Testis (tissue), 3 donors: Measurements from ENCODE around the gene FAAH. TPM values are rescaled to one million over a fixed set of nuclear protein-coding genes. Genes with fewer than 3 reads are reported as not detected.

Source experiments
- DNase-seq: peaks from one replicate; pipeline ENCODE4 v3.0.0-alpha.2; 2019
- H3K27ac ChIP-seq, 2 donors: fragments of 200-600 bp; sonication (generic); one replicate each; pipeline ENCODE4 v1.5.1; 2019
- H3K27me3 ChIP-seq: fragments of 200-600 bp; sonication (generic); one replicate; pipeline ENCODE4 v1.5.1; 2019
- H3K36me3 ChIP-seq: fragments of 200-600 bp; sonication (generic); one replicate; pipeline ENCODE4 v1.5.1; 2017; ENCODE audit warnings: low read depth; ENCODE audit errors: missing control alignments
- H3K4me1 ChIP-seq: fragments of 200-600 bp; sonication (generic); one replicate; pipeline ENCODE4 v1.5.1; 2019
- H3K4me3 ChIP-seq, 2 donors: fragments of 200-600 bp; sonication (generic); one replicate each; pipeline ENCODE4 v1.5.1; 2017 to 2019
- H3K9me3 ChIP-seq: fragments of 200-600 bp; sonication (generic); one replicate; pipeline ENCODE4 v1.5.1; 2017
- CTCF ChIP-seq, 3 experiments: fragments of 450-650 bp in 2 of 3; fragments of 200-600 bp in 1 of 3; sonication (generic) in 1 of 3; IDR thresholded peaks; one replicate each; pipeline ENCODE4 v1.5.1; 2016 to 2019; ENCODE audit warnings: antibody characterized with exemption in 3 of 3, mild to moderate bottlenecking in 2 of 3, moderate library complexity in 1 of 3
- POLR2A ChIP-seq: fragments of 450-650 bp; IDR thresholded peaks from one replicate; pipeline ENCODE4 v1.6.1; 2017; ENCODE audit warnings: antibody characterized with exemption, mild to moderate bottlenecking, moderate library complexity
- WGBS, 2 donors: methylation state at CpG; one replicate each; pipeline ENCODE4 v1.1.5; 2018; 5-methylcytosine and 5-hydroxymethylcytosine counted together
- intact Hi-C: fragments of 100-400 bp; cut with DNase I; formaldehyde crosslinking; loops from one replicate; pipeline ENCODE4 v1.15.1; 2023; ENCODE audit warnings: low total_unique reads
- polyA plus RNA-seq: library from polyadenylated mRNA; stranded (reverse); fragments of 350-450 nt; fragmentation: Illumina TruSeq; extraction: RNeasy Lipid Tissue Mini Kit (QIAGEN cat#74804); gene quantifications from one replicate; pipeline ENCODE4 v1.2.3, GENCODE V29; 2014; ENCODE audit warnings: low read depth, low replicate concordance; ENCODE audit not compliant: insufficient read depth
- total RNA-seq, 2 donors: library from RNA; depleted of rRNA; stranded (reverse); fragments of >200 nt; gene quantifications; one replicate each; pipeline ENCODE4 v1.2.3, GENCODE V29; 2016

FAAH gene
- total and polyA plus RNA-seq, 3 donors from 2014 or later: 55.8 to 113 (median 72.0) TPM

DNA sequence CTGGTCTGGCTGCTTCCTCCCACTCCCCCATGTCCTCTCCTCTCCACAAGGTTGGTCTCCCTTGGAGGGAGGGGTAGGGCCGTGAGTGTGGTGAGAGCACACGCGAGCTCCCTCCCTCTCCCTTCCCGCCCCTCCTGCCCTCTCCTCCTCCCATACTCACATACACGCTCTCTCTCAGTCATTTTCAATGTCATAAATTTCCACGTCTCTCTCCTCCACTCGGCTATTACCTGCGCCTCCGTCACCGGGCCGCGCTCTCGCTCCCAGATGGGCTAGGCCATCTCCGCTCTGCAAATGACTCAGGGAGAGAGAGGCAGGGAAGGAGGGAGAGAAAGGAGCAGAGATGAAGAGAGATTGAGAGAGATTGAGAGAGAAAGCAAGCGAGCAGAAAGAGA lies 58.8 kb downstream of the FAAH start:
- TF ChIP-seq CTCF (IDR thresholded peaks at IDR 0.05): no peak
- no peak for TF ChIP-seq POLR2A
- no peak for DNase-seq
- WGBS, 2 donors: 67 to 68% methylated on average over 15 of the region's 15 CpGs
- no peak overlapping the region for H3K4me3 ChIP-seq
- no peaks in the 10 kb centered on the region for H3K9me3 ChIP-seq
- no peaks in the 10 kb centered on the region for H3K36me3 ChIP-seq
- H3K27ac ChIP-seq: no peak overlapping the region
- no peaks in the 10 kb centered on the region for H3K27me3 ChIP-seq
- H3K4me1 ChIP-seq: no peaks in the 10 kb centered on the region
- intact Hi-C loops: no loop called here

- Histone ChIP-seq H3K9me3 (no peaks in the 10 kb centered on the region), H3K27me3 (no peaks in the 10 kb centered on the region), H3K4me1 (no peaks in the 10 kb centered on the region), H3K4me3 (no peak overlapping the region), H3K27ac (no peak overlapping the region), H3K36me3 (no peaks in the 10 kb centered on the region)
- 70 to 100% methylated on average over 1 to 4 of the region's 4 CpGs for WGBS, 2 donors
- DNase-seq: no peak
- TF ChIP-seq CTCF (IDR thresholded peaks at IDR 0.05) (no peak), POLR2A (no peak)
- intact Hi-C loops: no loop called here
Observed at GRCh38 chr1:46453449-46453848, 59.3 kb downstream of the FAAH start.

GRCh38 chr1:46455951-46456350 lies 61.8 kb downstream of the FAAH start:
- no peaks in the 10 kb centered on the region for H3K36me3 ChIP-seq
- no peaks in the 10 kb centered on the region for H3K9me3 ChIP-seq
- no peaks in the 10 kb centered on the region for H3K4me1 ChIP-seq
- intact Hi-C loops: no loop called here
- no peaks in the 10 kb centered on the region for H3K27me3 ChIP-seq
- DNase-seq: no peak
- TF ChIP-seq CTCF (IDR thresholded peaks at IDR 0.05) (no peak), POLR2A (no peak)
- H3K27ac ChIP-seq: no peak overlapping the region
- 94 to 96% methylated on average over 15 to 27 of the region's 27 CpGs for WGBS, 2 donors
- H3K4me3 ChIP-seq: no peak overlapping the region

- Histone ChIP-seq H3K27me3 (no peaks in the 10 kb centered on the region), H3K4me1 (no peaks in the 10 kb centered on the region), H3K4me3 (no peak overlapping the region), H3K27ac (no peak overlapping the region), H3K36me3 (no peaks in the 10 kb centered on the region), H3K9me3 (no peaks in the 10 kb centered on the region)
- TF ChIP-seq CTCF (IDR thresholded peaks at IDR 0.05) (no peak), POLR2A (no peak)
- WGBS, 2 donors: 95 to 100% methylated on average over 1 to 5 of the region's 5 CpGs
- no peak for DNase-seq
- intact Hi-C loops: no loop called here
Observed at GRCh38 chr1:46456411-46456963, 62.4 kb downstream of the FAAH start.

DNA sequence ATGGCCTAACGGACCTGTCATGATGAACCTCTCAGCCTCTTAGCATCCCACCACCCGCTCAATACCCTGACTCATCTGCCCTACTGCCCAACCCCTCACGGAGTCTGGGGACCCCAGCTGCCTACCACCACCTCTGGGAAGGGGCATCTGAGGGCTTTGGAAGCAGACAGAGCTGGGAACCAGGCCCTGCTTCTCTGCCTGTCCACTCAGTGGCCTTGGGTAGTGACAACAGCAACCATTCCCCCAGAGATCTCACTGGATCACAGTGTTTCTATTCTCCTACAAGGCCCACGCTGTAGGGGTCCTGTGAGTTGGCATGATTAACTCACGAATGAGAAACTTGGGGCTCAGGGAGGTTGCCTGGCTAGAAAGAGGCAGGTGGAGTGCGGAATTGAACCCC lies 63.1 kb downstream of the FAAH start:
- no peaks in the 10 kb centered on the region for H3K4me1 ChIP-seq
- DNase-seq: no peak
- no peak overlapping the region for H3K27ac ChIP-seq
- TF ChIP-seq CTCF (IDR thresholded peaks at IDR 0.05): no peak
- TF ChIP-seq POLR2A: no peak
- no peaks in the 10 kb centered on the region for H3K36me3 ChIP-seq
- H3K27me3 ChIP-seq: no peaks in the 10 kb centered on the region
- 89 to 92% methylated on average over 6 of the region's 6 CpGs for WGBS, 2 donors
- intact Hi-C loops: no loop called here
- H3K4me3 ChIP-seq: no peak overlapping the region
- H3K9me3 ChIP-seq: no peaks in the 10 kb centered on the region
